GM12874 (cell line): ENCODE measurements around the gene ZNF266.
A peak's percentile ranks its signal among the peaks of the same experiment; 100 is the strongest.

ENCODE experiments used
- CTCF ChIP-seq: IDR thresholded peaks from 2 replicates; pipeline ENCODE4 v1.5.1; 2011; ENCODE audit warnings: low read depth, mild to moderate bottlenecking, control low read depth, low read length, moderate library complexity; ENCODE audit not compliant: insufficient read depth

Gene ZNF266

GRCh38 chr19:9435279-9436268 lies at the start of gene ZNF266:
Gene ZNF266 (minus strand): TSS chr19:9435573. CDS start chr19:9420089, 15,484 bp downstream.
- peak; percentile 69 for TF ChIP-seq CTCF

GRCh38 chr19:9485140-9485539 lies 49.8 kb upstream of the ZNF266 start:
- no peak for TF ChIP-seq CTCF

- no peak for TF ChIP-seq CTCF
Observed at GRCh38 chr19:9474975-9475374, 39.6 kb upstream of the ZNF266 start.

- no peak for TF ChIP-seq CTCF
Observed at GRCh38 chr19:9467161-9467560, 31.8 kb upstream of the ZNF266 start.

GRCh38 chr19:9461938-9462337 lies 26.6 kb upstream of the ZNF266 start:
- no peak for TF ChIP-seq CTCF

GRCh38 chr19:9456018-9456689 lies 20.8 kb upstream of the ZNF266 start:
- no peak for TF ChIP-seq CTCF

GRCh38 chr19:9453953-9454352 lies 18.6 kb upstream of the ZNF266 start:
- no peak for TF ChIP-seq CTCF
